ENCODE results near the gene NUSAP1.
"Not testable (repeated sequence)": the region's sequence is repeated elsewhere in the genome, so short reads cannot be mapped to it uniquely, and the experiment has no call there.

Gene NUSAP1

DNA sequence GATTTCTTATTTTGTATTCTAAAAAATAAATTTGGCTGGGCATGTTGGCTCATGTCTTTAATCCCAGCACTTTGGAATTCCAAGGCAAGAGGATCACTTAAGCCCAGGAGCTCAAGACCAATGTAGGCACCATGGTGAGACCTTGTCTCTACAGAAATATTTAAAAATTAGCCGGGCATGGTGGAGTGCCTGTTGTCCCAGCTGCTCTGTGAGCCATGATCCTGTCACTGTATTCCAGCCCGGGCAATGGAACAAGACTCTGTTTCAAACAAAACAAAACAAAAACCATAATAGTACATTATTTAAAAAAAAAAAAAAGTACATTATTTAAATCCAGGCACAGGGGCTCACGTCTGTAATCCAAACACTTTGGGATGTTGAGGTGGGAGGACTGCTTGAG lies 78.8 kb downstream of the NUSAP1 start:
- DNase-seq (ENCODE audit: low read depth) = no peak

DNA sequence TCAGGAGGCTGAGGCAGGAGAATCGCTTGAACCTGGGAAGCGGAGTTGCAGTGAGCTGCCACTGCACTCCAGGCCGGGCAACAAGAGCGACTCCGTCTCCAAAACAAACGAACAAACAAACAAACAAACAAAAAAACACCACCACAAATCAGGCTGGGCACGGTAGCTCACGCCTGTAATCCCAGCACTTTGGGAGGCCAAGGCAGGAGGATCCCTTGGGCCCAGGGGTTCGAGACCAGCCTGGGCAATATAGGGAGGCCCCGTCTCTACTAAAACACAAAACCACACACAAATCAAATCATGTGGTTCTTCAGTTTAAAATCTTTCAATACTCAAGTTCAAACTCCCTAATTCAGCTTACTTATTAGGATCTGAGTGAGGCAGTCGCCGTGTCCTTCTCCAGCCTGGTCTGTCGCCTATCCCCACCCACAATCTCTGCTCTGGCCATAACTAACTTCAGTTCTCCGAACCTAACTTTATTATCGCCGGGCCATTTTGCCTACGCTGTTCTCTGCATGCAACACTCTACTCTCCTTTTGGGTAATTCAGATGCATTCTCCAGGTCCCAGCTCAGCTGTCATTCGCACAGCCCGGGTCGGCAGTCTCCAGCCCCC lies 83.6 kb downstream of the NUSAP1 start:
- peak; percentile 6 for DNase-seq (ENCODE audit: low read depth)

DNA sequence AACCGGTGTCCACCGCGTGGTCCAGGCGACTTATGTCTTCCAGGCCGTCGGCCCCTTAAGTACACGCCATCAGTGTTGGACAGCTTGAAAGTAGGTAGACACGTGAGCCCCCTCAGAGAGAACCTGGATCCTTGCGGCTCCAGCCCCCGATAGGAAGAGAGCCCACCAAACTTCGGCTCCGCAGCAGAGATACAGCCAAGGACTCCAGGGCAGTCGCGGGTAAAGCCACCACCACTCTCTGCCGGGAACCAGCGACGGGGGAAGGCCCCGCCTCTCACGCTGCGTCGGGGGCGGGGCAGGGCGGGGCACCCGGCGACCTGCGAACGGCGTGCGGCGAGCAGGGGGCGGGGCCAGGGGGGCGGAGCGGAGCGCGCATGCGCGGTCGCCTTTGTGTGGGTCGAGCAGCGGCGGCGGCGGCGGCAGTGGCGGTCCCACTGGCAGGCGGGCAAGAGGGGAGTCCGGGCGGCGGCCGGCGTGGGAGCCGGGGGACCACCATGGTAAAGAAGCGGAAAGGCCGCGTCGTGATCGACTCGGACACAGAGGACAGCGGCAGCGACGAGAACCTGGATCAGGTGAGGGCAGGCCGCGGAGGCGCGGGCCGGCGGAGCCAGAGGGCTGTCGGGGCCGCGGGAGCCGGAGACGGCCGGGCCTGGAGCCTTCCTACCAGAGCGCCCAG lies 84.2 kb downstream of the NUSAP1 start, which contains the start of gene RTF1:
Gene RTF1, plus strand, starts transcription at position 354 of the 676 bp plus-strand sequence. Its CDS starts 21 bp downstream, at position 375.
- peak; percentile 75 for DNase-seq (ENCODE audit: low read depth)

DNA sequence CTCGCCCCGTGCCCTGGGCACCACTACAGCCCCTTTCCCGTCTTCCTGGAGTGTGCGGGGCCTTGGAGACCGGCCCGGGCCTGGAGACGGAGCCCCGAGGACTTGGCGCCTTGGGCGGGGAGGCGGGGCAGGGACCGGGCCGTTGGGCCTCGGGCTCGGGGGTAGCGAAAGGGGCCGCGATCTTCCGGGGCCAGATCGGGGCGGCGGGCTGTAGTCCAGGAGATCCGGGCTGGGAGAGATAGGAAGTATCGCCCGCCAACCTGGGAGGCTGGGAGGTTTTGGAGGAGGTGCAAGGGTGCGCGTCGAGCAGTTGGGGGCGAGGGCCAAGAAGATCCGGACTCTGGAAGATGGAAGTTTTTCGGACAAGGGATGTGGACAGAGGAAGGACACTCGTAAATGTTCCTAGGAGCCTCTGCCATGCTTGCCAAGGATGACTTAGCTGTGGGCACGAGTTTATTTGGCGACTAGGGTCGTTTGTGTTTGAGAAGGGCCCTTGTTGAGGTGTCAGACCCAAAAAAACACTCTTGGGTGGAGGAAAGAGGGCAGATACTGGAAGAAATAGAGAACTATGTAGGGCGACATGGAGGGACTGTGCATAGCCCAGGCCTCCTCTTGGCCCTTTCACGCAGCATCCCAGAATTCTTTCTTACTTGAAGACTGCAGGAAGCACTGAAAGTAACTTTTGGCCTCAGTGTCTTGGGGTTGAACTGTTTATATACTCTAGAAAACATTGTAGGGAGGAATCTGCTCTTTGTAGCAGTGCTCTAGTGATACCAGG lies 84.9 kb downstream of the NUSAP1 start:
- peak; percentile 7 for DNase-seq (ENCODE audit: low read depth)

DNA sequence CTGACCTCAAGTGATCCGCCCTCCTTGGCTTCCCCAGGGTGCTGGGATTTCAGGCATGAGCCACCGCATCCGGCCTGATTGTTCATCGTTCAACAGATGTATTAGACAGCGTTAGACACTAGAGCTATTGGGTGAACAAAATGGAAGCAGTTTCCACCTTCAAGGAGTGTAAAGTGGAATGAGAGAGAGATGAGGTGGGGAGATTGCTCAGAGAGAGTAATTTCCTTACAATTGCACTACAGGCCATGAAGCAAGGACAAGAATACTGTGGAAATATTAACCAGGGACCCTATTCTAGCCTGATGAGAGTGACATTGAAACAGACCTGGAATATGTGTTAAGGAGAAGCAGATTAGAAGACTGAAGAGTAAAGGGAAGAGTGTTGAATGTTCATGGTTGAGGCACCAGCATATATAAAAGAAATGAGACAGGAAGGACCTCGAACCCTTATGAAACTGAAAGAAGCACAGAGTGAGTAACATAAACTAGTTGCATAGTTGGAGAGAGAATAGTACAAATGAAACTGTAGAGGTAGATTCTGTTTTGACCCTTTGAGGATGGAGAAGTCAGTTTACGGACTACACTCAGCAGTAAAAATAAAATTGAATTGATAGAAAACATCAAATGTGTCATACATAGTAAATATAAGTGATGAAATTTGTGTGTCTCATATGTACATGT lies 91.4 kb downstream of the NUSAP1 start:
- DNase-seq (ENCODE audit: low read depth) = no peak

DNA sequence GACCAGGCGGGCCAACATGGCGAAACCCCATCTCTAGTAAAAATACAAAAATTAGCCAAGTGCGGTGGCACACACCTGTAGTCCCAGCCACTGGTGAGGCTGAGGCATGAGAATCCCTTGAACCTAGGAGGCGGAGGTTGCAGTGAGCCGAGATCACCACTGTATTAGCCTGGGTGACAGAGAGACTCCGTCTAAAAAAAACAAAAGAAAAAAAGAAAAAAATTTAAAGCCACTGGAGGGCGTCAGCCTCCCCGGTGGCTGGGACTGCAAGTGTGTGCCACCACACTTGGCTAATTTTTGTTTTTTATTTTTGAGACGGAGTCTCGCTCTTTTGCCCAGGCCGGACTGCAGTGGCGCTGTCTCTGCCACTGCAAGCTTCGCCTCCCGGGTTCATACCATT lies 92.1 kb downstream of the NUSAP1 start:
- DNase-seq (ENCODE audit: low read depth) = no peak

DNA sequence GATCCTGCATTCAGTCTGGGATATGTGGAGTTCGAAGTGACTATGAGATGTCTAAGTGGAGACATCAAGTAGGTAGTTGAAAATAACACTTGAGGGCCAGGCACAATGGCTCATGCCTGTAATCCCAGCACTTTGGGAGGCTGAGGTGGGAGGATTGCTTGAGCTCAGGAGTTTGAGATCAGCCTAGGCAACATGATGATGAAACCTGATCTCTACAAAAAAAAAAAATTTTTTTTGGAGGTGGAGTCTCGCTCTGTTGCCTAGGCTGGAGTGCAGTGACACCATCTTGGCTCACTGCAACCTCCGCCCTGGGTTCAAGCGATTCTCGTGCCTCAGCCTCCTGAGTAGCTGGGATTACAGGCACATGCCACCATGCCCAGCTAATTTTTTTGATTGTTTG lies 93.2 kb downstream of the NUSAP1 start:
- not testable (repeated sequence) for DNase-seq (ENCODE audit: low read depth)

DNA sequence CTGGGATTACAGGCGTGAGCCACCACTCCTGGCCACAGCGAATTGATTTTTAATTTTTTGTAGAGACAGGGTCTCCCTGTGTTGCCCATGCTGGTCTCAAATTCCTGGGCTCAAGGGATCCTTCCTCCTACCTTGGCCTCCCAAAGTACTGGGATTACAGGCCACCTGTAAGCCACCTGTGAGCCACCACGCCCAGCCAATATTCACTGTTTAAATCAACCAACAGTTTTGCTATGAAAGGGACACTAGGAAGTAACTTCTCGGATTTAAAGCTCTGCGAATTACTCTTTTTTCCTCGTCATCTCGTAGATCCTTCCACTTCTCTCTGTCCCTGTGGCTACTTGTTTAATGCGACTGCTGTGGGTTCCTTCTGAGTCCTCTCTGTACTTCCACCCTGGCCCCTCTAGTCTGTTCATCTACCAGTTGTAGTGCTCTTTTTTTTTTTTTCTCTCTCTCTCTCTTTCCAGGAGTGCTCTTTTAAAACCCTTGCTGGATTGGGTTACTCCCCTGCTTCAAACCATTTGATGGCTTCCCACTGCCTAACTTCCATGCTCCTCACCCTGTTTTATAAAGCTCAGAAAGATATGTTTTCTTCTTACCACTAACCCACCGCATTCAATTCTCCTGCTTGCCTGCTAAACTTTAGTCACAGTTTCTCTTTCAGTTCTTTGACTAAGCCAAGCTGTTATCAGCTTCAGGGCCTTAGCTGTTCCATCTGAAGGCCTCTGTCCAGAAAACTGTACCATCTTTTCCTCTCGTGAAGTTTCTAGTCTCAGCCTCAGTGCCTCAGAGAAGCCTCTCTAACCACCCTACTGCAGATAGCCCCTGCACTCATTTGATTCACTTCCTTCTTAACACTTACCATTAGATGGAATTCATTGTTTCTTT lies 96.6 kb downstream of the NUSAP1 start:
- peak; percentile 74 for DNase-seq (ENCODE audit: low read depth)

Data from amniotic epithelial cell (primary cell).